NCI-H1930 (cell line): ENCODE results near the gene GNAZ.

Source experiments
- DNase-seq, 2 experiments: peaks; one replicate each; lab custom pipeline; 2025; lab: John Stamatoyannopoulos, UW

Gene GNAZ

GRCh38 chr22:23155143-23155542, 84.8 kb downstream of the GNAZ start:
- no peak for DNase-seq

- DNase-seq = no peak
These were observed 85.5 kb downstream of the GNAZ start for GRCh38 chr22:23155831-23156230.

GRCh38 chr22:23156286-23156685, 86.0 kb downstream of the GNAZ start:
- no peak for DNase-seq

- DNase-seq = no peak
These were observed 87.5 kb downstream of the GNAZ start for GRCh38 chr22:23157560-23158515.

GRCh38 chr22:23158516-23159290, 88.4 kb downstream of the GNAZ start:
- DNase-seq = no peak

- DNase-seq = no peak
These were observed 88.9 kb downstream of the GNAZ start for GRCh38 chr22:23159291-23159630.

GRCh38 chr22:23161029-23161428, 90.7 kb downstream of the GNAZ start:
- DNase-seq = no peak

- no peak for DNase-seq
These were observed 91.3 kb downstream of the GNAZ start for GRCh38 chr22:23161574-23161973.

- DNase-seq = no peak
These were observed 93.3 kb downstream of the GNAZ start for GRCh38 chr22:23163665-23164064.

- no peak for DNase-seq
These were observed 93.8 kb downstream of the GNAZ start for GRCh38 chr22:23164091-23164490.

- DNase-seq = no peak
These were observed 95.9 kb downstream of the GNAZ start for GRCh38 chr22:23166042-23166831.

GRCh38 chr22:23166841-23167616, 96.7 kb downstream of the GNAZ start:
- DNase-seq = no peak

GRCh38 chr22:23168391-23169042, 98.2 kb downstream of the GNAZ start:
- DNase-seq = no peak

- no peak for DNase-seq
These were observed 98.7 kb downstream of the GNAZ start for GRCh38 chr22:23169043-23169406.
